Renal cortex interstitium (tissue), 11 donors: ENCODE measurements around the gene IL27RA. TPM values are rescaled to one million over a fixed set of nuclear protein-coding genes. Genes with fewer than 3 reads are reported as not detected.

Experiments
- DNase-seq, 11 donors: peaks; one replicate each; pipeline ENCODE4 v3.0.0-alpha.2; 2013; ENCODE audit warnings: low read depth in 9 of 11, low spot score in 4 of 11; ENCODE audit errors: extremely low read depth in 1 of 11
- polyA plus RNA-seq, 3 donors: library from polyadenylated mRNA; unstranded; fragments of 120-200 nt; gene quantifications; one replicate each; pipeline ENCODE4 v1.2.1, GENCODE V29; 2013; ENCODE audit not compliant: insufficient read length in 3 of 3

The IL27RA gene
- polyA plus RNA-seq, 3 donors: 4.6 to 7.3 (median 6.4) TPM

- DNase-seq: peak in 1 of 11 donors; percentile 32
These were observed 60.4 kb downstream of the IL27RA start for GRCh38 chr19:14091813-14092462.

GRCh38 chr19:14093117-14093823 is 61.7 kb downstream of the IL27RA start:
- DNase-seq: no peak

GRCh38 chr19:14094854-14095253 is 63.3 kb downstream of the IL27RA start:
- DNase-seq: no peak

- no peak for DNase-seq
These were observed 64.9 kb downstream of the IL27RA start for GRCh38 chr19:14096272-14096992.

GRCh38 chr19:14097532-14098151 is 66.1 kb downstream of the IL27RA start:
- DNase-seq: no peak

GRCh38 chr19:14101003-14101545 is 69.5 kb downstream of the IL27RA start:
- no peak for DNase-seq

GRCh38 chr19:14102102-14102696 is 70.6 kb downstream of the IL27RA start:
- no peak for DNase-seq

- no peak for DNase-seq
These were observed 71.2 kb downstream of the IL27RA start for GRCh38 chr19:14102756-14103155.

Other genes with a start within 250 kb of the IL27RA start
- gene ZSWIM4, start 236.3 kb upstream of the IL27RA start, polyA plus RNA-seq: 10 to 100 TPM in 1 of 3 donors, 1 to 10 TPM in 2; 6.6 to 11.1 (median 9.8) TPM
- gene NANOS3, start 154.6 kb upstream of the IL27RA start, polyA plus RNA-seq: 1 to 10 TPM in 2 of 3 donors, under 1 TPM in 1; 0.79 to 1.8 (median 1.3) TPM
- gene BRME1, start 125.6 kb upstream of the IL27RA start, polyA plus RNA-seq: 1 to 10 TPM; 4.3 to 7.3 (median 7.2) TPM
- 10 to 100 TPM; 20.6 to 38.9 (median 29.1) TPM for gene CC2D1A, start 125.6 kb upstream of the IL27RA start, polyA plus RNA-seq
- gene PODNL1, start 93.3 kb upstream of the IL27RA start, polyA plus RNA-seq: 1 to 10 TPM; 1.2 to 1.5 (median 1.2) TPM
- gene DCAF15, start 79.3 kb upstream of the IL27RA start, polyA plus RNA-seq: 10 to 100 TPM; 25.7 to 37.5 (median 35.7) TPM
- 10 to 100 TPM in 2 of 3 donors, 1 to 10 TPM in 1; 9.1 to 17.7 (median 14.8) TPM for gene RFX1, start 25.4 kb upstream of the IL27RA start, polyA plus RNA-seq
- not detected for gene RLN3, start 3.6 kb upstream of the IL27RA start, polyA plus RNA-seq
- 10 to 100 TPM; 16.3 to 31.4 (median 20.1) TPM for gene PALM3, start 30.3 kb downstream of the IL27RA start, polyA plus RNA-seq
- gene MISP3, start 41.0 kb downstream of the IL27RA start, polyA plus RNA-seq: 1 to 10 TPM; 5.1 to 8.4 (median 7.6) TPM
- gene C19orf67, start 54.0 kb downstream of the IL27RA start, polyA plus RNA-seq: under 1 TPM in 1 of 3 donors, not detected in 2; 0.11 TPM
- gene SAMD1, start 59.0 kb downstream of the IL27RA start, polyA plus RNA-seq: 10 to 100 TPM; 28.2 to 62.2 (median 45.2) TPM
- gene PRKACA, start 86.0 kb downstream of the IL27RA start, polyA plus RNA-seq: 100 to 1,000 TPM in 1 of 3 donors, 10 to 100 TPM in 2; 90.2 to 104 (median 92.6) TPM
- gene ASF1B, start 104.8 kb downstream of the IL27RA start, polyA plus RNA-seq: 10 to 100 TPM; 15.5 to 23.0 (median 20.0) TPM
- 10 to 100 TPM; 33.2 to 53.1 (median 50.1) TPM for gene ADGRL1, start 174.4 kb downstream of the IL27RA start, polyA plus RNA-seq